Fibroblast of pulmonary artery (primary cell): ENCODE measurements around the gene SYNJ2.
A peak's percentile ranks its signal among the peaks of the same experiment; 100 is the strongest.

Experiments used
- DNase-seq: peaks from one replicate; pipeline ENCODE4 v3.0.0-alpha.2; 2010; ENCODE audit warnings: low read depth
- H3K4me3 ChIP-seq: replicated peaks from 2 replicates; pipeline ENCODE4 v1.5.1; 2011; ENCODE audit warnings: low read depth, mild to moderate bottlenecking, control low read depth, low read length, moderate library complexity
- TF ChIP-seq, protein P1 (sequence below): IDR thresholded peaks from 2 replicates; pipeline ENCODE4 v1.5.1; 2011; ENCODE audit warnings: mild to moderate bottlenecking, control low read depth, low read length, inconsistent platforms; ENCODE audit errors: missing control alignments

Gene SYNJ2

GRCh38 chr6:158087224-158087867, 105.7 kb downstream of the SYNJ2 start:
- no peak for DNase-seq
- H3K4me3 ChIP-seq, result no peak overlapping the region
- TF ChIP-seq, protein P1, sequence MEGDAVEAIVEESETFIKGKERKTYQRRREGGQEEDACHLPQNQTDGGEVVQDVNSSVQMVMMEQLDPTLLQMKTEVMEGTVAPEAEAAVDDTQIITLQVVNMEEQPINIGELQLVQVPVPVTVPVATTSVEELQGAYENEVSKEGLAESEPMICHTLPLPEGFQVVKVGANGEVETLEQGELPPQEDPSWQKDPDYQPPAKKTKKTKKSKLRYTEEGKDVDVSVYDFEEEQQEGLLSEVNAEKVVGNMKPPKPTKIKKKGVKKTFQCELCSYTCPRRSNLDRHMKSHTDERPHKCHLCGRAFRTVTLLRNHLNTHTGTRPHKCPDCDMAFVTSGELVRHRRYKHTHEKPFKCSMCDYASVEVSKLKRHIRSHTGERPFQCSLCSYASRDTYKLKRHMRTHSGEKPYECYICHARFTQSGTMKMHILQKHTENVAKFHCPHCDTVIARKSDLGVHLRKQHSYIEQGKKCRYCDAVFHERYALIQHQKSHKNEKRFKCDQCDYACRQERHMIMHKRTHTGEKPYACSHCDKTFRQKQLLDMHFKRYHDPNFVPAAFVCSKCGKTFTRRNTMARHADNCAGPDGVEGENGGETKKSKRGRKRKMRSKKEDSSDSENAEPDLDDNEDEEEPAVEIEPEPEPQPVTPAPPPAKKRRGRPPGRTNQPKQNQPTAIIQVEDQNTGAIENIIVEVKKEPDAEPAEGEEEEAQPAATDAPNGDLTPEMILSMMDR, result no peak

GRCh38 chr6:158092806-158093205, 111.1 kb downstream of the SYNJ2 start:
- no peak for DNase-seq
- no peak overlapping the region for H3K4me3 ChIP-seq
- TF ChIP-seq, protein P1, result no peak

DNA sequence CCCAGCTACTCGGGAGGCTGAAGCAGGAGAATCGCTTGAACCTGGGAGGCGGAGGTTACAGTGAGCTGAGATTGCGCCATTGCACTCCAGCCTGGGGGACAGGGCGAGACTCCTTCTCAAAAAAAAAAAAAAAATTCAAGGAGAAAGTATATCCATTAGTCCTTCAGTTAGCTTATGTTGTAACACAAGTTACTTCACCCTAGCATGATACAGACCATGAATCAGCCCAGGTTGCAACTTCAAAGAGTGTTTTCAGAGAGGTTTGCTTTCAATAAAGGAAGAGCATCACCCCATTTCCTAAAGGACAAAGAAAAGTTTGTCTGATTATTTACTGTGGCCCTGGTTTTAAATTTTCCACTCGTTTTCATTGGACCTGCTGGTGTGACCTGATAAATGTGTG, 113.4 kb downstream of the SYNJ2 start:
- no peak for DNase-seq
- H3K4me3 ChIP-seq, result no peak overlapping the region
- TF ChIP-seq, protein P1, result no peak

DNA sequence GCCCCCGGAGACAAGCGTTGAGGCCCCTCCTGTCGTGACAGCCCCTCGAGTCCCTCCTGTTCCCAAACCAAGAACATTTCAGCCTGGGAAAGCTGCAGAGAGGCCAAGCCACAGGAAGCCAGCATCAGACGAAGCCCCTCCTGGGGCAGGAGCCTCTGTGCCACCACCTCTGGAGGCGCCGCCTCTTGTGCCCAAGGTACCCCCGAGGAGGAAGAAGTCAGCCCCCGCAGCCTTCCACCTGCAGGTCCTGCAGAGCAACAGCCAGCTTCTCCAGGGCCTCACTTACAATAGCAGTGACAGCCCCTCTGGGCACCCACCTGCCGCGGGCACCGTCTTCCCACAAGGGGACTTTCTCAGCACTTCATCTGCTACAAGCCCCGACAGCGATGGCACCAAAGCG, 114.0 kb downstream of the SYNJ2 start:
- DNase-seq, result no peak
- no peak overlapping the region for H3K4me3 ChIP-seq
- TF ChIP-seq, protein P1, result no peak

GRCh38 chr6:158103228-158103627, 121.6 kb downstream of the SYNJ2 start:
- TF ChIP-seq, protein P1, result no peak
- no peak for DNase-seq
- H3K4me3 ChIP-seq, result no peak overlapping the region

DNA sequence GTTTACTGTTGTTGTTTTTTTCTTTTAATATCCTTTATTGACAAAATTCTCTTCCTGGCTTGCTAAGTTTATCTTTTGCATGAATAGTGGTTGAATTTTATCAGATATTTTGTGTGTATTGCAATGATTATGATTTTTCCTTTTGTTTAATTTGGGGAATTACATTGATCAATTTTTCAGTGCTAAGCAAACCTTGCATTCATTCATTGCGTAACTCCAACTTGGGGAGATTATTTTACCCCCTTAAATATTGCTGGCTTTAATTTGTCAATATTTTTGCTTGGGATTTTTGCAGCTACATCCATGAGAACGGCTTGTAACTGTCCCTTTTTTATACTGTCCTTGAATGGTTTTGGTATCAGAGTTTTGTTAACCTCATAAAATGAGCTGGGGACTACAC, 123.0 kb downstream of the SYNJ2 start:
- no peak overlapping the region for H3K4me3 ChIP-seq
- TF ChIP-seq, protein P1, result no peak
- no peak for DNase-seq

DNA sequence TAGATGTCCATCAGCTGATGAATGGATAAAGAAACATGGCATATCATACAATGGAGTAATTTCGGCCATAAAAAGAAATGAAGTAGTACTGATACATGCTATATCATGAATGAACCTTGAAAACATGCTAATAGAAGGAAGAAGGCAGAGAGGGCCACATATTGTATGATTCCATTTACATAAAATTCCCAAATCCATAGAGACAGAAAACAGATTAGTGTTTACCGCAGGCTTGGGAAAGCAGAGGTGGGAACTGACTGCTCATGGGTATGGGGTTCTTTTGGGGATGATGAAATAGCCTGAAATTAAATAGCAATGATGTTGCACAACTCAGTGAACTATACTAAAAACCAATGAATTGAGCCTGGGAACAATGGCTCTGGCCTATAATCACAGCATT, 128.1 kb downstream of the SYNJ2 start:
- DNase-seq, result peak; percentile 12
- TF ChIP-seq, protein P1, result no peak
- H3K4me3 ChIP-seq, result no peak overlapping the region
